Osteoblast (primary cell): ENCODE results near the gene MRPL14. TPM values are rescaled to one million over a fixed set of nuclear protein-coding genes. Genes with fewer than 3 reads are reported as not detected.

Source experiments
- DNase-seq: peaks from one replicate; pipeline ENCODE4 v3.0.0; 2011; ENCODE audit warnings: low spot score, mixed read lengths; ENCODE audit not compliant: insufficient read length; ENCODE audit errors: missing footprints
- H2AFZ ChIP-seq: 2 replicates; pipeline ENCODE4 v1.6.0; 2011; ENCODE audit warnings: mild to moderate bottlenecking, low read length
- H3K27ac ChIP-seq: 2 replicates; pipeline ENCODE4 v1.5.1; 2011; ENCODE audit warnings: mild to moderate bottlenecking, low read depth, low read length, moderate library complexity
- H3K27me3 ChIP-seq: 2 replicates; pipeline ENCODE4 v1.6.0; 2012; ENCODE audit warnings: mild to moderate bottlenecking, control low read depth, inconsistent platforms, low read length, moderate library complexity; ENCODE audit not compliant: insufficient read depth
- H3K36me3 ChIP-seq: 2 replicates; pipeline ENCODE4 v1.5.1; 2011; ENCODE audit warnings: mild to moderate bottlenecking, low read length, control low read depth, moderate library complexity; ENCODE audit not compliant: insufficient read depth
- H3K4me1 ChIP-seq: 2 replicates; pipeline ENCODE4 v1.5.1; 2011; ENCODE audit warnings: mild to moderate bottlenecking, low read length, control low read depth, moderate library complexity; ENCODE audit not compliant: insufficient read depth
- H3K4me2 ChIP-seq: 2 replicates; pipeline ENCODE4 v1.6.0; 2011; ENCODE audit warnings: mild to moderate bottlenecking, low read length; ENCODE audit not compliant: insufficient read depth
- H3K4me3 ChIP-seq: fragments of 200-600 bp; sonication (generic); 3 replicates; pipeline ENCODE4 v1.5.1; 2012; ENCODE audit warnings: mild to moderate bottlenecking, low read length, inconsistent platforms; ENCODE audit not compliant: insufficient read depth
- H3K79me2 ChIP-seq: 2 replicates; pipeline ENCODE4 v1.6.0; 2012; ENCODE audit warnings: mild to moderate bottlenecking, low read length, control low read depth, inconsistent platforms; ENCODE audit not compliant: insufficient read depth
- H3K9me3 ChIP-seq: 2 replicates; pipeline ENCODE4 v1.5.1; 2011; ENCODE audit warnings: low read depth, low read length, control low read depth
- H4K20me1 ChIP-seq: 2 replicates; pipeline ENCODE4 v1.6.0; 2012; ENCODE audit warnings: mild to moderate bottlenecking, low read length, control low read depth; ENCODE audit not compliant: insufficient read depth
- CTCF ChIP-seq: IDR thresholded peaks from 2 replicates; pipeline ENCODE4 v1.5.1; 2011; ENCODE audit warnings: mild to moderate bottlenecking, low read depth, low read length, moderate library complexity; ENCODE audit errors: extremely low read depth
- total RNA-seq: library from RNA; depleted of rRNA; stranded (reverse); fragments of >200 nt; gene quantifications from 2 replicates; pipeline ENCODE4 v1.2.3, GENCODE V29; 2012

The MRPL14 gene
- total RNA-seq, 1 donor, result 49.9 TPM

GRCh38 chr6:44094403-44095242 lies 32.6 kb downstream of the MRPL14 start:
- Histone ChIP-seq H3K4me1 (no peaks in the 10 kb centered on the region), H3K9me3 (no peaks in the 10 kb centered on the region), H3K4me2 (no peak overlapping the region)

GRCh38 chr6:44093750-44094402 lies 33.4 kb downstream of the MRPL14 start:
- no peak for TF ChIP-seq CTCF
- H3K4me2 ChIP-seq, result no peak overlapping the region
- DNase-seq, result peak; percentile 50
- no peak overlapping the region for H3K4me3 ChIP-seq
- H2AFZ ChIP-seq, result no peak overlapping the region
- peaks cover 5% of the 10 kb centered on the region for H3K36me3 ChIP-seq
- H3K4me1 ChIP-seq, result no peaks in the 10 kb centered on the region
- H4K20me1 ChIP-seq, result peaks cover 18% of the 10 kb centered on the region
- no peaks in the 10 kb centered on the region for H3K27me3 ChIP-seq
- H3K9me3 ChIP-seq, result no peaks in the 10 kb centered on the region
- H3K79me2 ChIP-seq, result no peaks in the 10 kb centered on the region
- no peak overlapping the region for H3K27ac ChIP-seq

More at GRCh38 chr6:44094403-44095242, 32.6 kb downstream of the MRPL14 start:
- H3K27me3 ChIP-seq, result no peaks in the 10 kb centered on the region
- no peak overlapping the region for H3K4me3 ChIP-seq
- peaks cover 5% of the 10 kb centered on the region for H3K36me3 ChIP-seq
- H4K20me1 ChIP-seq, result peaks cover 18% of the 10 kb centered on the region
- no peak for TF ChIP-seq CTCF
- H3K27ac ChIP-seq, result no peak overlapping the region
- DNase-seq, result peak; percentile 27
- H2AFZ ChIP-seq, result no peak overlapping the region
- H3K79me2 ChIP-seq, result no peaks in the 10 kb centered on the region

- TF ChIP-seq CTCF, result no peak
- H4K20me1 ChIP-seq, result peaks cover 18% of the 10 kb centered on the region
- H3K36me3 ChIP-seq, result peaks cover 5% of the 10 kb centered on the region
- H3K79me2 ChIP-seq, result no peaks in the 10 kb centered on the region
- no peak overlapping the region for H2AFZ ChIP-seq
- no peak overlapping the region for H3K4me3 ChIP-seq
- no peaks in the 10 kb centered on the region for H3K9me3 ChIP-seq
- peak; percentile 25 for DNase-seq
- H3K27me3 ChIP-seq, result no peaks in the 10 kb centered on the region
- no peak overlapping the region for H3K27ac ChIP-seq
- no peaks in the 10 kb centered on the region for H3K4me1 ChIP-seq
- H3K4me2 ChIP-seq, result no peak overlapping the region
These were observed 34.2 kb downstream of the MRPL14 start for GRCh38 chr6:44093066-44093465.
